Measurements from ENCODE around the gene OXGR1. TPM values are rescaled to one million over a fixed set of nuclear protein-coding genes. Genes with fewer than 3 reads are reported as not detected.
A peak's percentile ranks its signal among the peaks of the same experiment; 100 is the strongest.

The OXGR1 gene
- total RNA-seq, 1 donor from 2014 or later = not detected

DNA sequence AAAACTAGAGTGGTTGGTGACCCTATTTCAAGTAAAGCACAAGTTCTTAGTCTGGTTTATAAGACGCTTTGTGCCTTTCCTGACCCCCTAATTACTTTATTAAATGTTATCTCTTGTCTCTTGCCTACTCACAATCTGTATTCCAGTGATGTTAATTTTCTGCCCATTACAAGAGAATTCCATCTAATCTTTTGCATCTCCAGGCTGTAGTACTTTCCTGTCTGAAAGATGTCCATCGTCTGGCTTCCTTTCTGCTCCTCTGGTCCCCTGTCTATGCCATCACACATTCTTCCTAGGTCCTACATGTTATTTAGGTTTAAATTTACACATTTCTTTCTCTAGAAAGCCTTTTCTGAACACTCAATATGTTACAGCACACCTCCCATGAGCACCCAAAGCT, 25.9 kb upstream of the OXGR1 start:
- Histone ChIP-seq H3K36me3 (no peaks in the 10 kb centered on the region), H3K4me3 (no peak overlapping the region), H3K4me1 (peaks cover 5% of the 10 kb centered on the region), H3K9me3 (replicated peaks) (no peaks in the 10 kb centered on the region), H3K27me3 (ENCODE audit: low read depth) (peaks cover 24% of the 10 kb centered on the region), H3K27ac (replicated peaks) (no peak overlapping the region)
- no peak for DNase-seq
- TF ChIP-seq, protein P1, sequence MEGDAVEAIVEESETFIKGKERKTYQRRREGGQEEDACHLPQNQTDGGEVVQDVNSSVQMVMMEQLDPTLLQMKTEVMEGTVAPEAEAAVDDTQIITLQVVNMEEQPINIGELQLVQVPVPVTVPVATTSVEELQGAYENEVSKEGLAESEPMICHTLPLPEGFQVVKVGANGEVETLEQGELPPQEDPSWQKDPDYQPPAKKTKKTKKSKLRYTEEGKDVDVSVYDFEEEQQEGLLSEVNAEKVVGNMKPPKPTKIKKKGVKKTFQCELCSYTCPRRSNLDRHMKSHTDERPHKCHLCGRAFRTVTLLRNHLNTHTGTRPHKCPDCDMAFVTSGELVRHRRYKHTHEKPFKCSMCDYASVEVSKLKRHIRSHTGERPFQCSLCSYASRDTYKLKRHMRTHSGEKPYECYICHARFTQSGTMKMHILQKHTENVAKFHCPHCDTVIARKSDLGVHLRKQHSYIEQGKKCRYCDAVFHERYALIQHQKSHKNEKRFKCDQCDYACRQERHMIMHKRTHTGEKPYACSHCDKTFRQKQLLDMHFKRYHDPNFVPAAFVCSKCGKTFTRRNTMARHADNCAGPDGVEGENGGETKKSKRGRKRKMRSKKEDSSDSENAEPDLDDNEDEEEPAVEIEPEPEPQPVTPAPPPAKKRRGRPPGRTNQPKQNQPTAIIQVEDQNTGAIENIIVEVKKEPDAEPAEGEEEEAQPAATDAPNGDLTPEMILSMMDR (IDR thresholded peaks at IDR 0.05; ENCODE audit: borderline replicate concordance) = no peak
- intact Hi-C loops (cut with micrococcal nuclease) = no loop called here

DNA sequence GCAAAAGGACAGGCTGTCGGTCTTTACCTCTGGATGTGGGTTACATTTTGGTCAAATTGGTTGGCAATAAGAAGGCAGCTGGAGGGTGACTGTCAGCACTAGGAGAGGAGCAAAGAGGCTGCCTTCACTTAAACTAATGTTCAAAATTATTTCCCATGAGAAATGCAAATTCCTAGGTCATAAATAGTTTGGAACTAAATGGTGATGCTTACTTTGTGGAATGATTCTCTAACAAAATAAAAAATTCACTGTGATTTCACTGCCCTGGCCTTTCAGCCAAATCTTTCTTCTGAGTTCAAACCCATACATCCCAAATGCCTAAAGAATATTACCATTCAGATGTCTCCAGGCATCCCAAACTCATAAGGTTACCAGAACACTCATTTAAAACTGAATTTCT, 25.0 kb upstream of the OXGR1 start:
- Histone ChIP-seq H3K36me3 (no peaks in the 10 kb centered on the region), H3K9me3 (replicated peaks) (no peaks in the 10 kb centered on the region)
- intact Hi-C loops (cut with micrococcal nuclease) = loop anchor here (5.0 kb wide), 1 partner anchor 783 kb away; no protein-coding TSS in a partner anchor

DNA sequence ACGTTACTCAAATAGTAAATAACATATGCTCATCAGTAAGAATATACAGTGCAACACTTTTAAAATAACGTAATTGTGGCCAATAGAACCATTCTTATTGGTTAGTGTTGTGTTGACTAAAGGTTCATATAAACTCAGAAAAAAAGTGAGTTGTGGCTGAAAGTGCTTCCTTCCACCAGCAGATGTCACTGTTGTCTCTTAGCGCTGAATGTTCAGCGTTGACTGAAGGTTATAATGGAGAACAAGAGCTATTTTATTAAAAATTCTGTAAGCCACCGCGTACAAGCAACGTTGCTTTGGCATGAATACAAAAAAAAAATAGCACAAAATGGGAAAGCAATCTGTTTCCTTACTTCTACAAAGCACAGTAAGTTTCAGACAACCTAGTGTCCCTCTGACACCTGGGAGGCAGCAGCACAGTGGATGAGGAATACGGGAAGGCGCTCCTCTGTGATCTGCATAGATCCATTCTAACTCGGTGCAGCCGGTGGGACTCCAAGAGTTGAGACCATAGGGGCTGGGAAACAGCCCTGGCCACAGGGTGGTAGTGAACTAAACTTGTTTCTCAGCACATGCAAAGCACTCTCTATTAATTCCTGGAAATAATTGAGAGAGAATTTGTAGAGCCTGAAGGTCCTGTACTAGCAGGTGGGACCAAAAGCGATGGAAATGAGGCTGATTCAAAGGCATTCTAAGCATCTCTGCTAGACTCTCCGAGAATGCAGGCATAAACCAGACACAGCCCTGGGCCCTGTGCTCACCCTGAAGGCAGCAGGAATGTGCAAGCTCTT, 23.9 kb upstream of the OXGR1 start:
- H3K4me1 ChIP-seq = peaks cover 5% of the 10 kb centered on the region
- TF ChIP-seq, protein P1 (IDR thresholded peaks at IDR 0.05; ENCODE audit: borderline replicate concordance) = peak; percentile 95
- no peak for DNase-seq
- H3K36me3 ChIP-seq = no peaks in the 10 kb centered on the region
- no peaks in the 10 kb centered on the region for H3K9me3 ChIP-seq (replicated peaks)
- H3K27ac ChIP-seq (replicated peaks) = no peak overlapping the region
- H3K4me3 ChIP-seq = peak overlapping the region; percentile 15
- H3K27me3 ChIP-seq (ENCODE audit: low read depth) = peaks cover 24% of the 10 kb centered on the region
- intact Hi-C loops (cut with micrococcal nuclease) = loop anchor here (5.0 kb wide), 1 partner anchor 784 kb away; no protein-coding TSS in a partner anchor

More for the DNA sequence above, 25.0 kb upstream of the OXGR1 start:
- DNase-seq = no peak
- Histone ChIP-seq H3K27ac (replicated peaks) (no peak overlapping the region), H3K4me1 (peaks cover 5% of the 10 kb centered on the region), H3K4me3 (no peak overlapping the region), H3K27me3 (ENCODE audit: low read depth) (peaks cover 24% of the 10 kb centered on the region)
- TF ChIP-seq, protein P1 (IDR thresholded peaks at IDR 0.05; ENCODE audit: borderline replicate concordance) = no peak

DNA sequence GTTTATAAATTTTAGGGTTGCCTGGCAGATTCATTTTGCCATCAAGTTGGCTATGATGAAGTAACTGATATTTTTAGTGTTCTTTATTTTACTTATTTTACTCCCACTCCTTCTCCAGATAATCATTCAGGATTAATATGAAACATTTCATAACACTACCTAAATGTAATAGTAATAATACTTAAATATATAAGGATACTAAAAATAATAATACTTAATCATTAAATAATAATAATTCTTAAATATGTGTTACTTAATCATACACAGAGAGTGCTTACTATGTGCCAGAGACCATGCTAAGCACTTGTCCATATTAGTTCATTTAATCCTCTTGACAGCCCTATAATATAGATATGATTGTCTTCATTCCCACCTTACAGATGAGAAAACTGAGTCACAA, 23.0 kb upstream of the OXGR1 start:
- no peak overlapping the region for H3K27ac ChIP-seq (replicated peaks)
- no peaks in the 10 kb centered on the region for H3K36me3 ChIP-seq
- DNase-seq = no peak
- intact Hi-C loops (cut with micrococcal nuclease) = loop anchor here (5.0 kb wide), 1 partner anchor 785 kb away; no protein-coding TSS in a partner anchor
- peaks cover 24% of the 10 kb centered on the region for H3K27me3 ChIP-seq (ENCODE audit: low read depth)
- H3K4me3 ChIP-seq = no peak overlapping the region
- TF ChIP-seq, protein P1 (IDR thresholded peaks at IDR 0.05; ENCODE audit: borderline replicate concordance) = no peak
- H3K9me3 ChIP-seq (replicated peaks) = no peaks in the 10 kb centered on the region
- H3K4me1 ChIP-seq = peaks cover 5% of the 10 kb centered on the region

DNA sequence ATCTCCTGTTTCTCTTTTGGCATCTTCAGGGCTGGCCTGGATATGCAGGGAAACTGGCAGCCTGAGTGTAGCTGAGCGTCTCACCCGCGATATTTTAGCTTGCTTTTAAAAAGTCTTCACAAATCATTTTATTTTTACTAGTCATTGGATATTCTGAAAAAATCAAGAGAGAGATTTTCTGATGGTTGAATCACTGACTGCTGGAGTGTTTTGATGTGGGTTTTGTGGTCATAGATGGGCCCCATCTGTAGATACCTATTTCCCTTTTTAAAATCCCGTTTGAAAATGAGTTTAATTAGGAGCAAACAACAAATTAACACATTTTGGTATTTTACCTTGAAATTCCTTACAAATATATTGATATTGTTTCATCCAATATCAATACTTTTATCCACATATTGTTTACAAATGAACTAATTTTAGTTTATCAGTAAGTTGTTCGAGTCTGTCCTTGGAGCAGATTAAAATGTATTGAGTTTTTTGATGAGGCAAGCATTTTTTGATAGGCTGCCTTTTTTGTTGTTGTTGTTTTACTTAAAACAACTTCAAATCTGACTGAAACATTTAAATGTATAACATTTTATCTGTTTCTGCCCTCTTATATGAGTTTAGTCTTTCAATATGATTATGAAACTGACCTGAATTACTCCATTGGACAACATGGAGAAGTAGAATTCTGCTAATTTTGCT, 21.5 kb upstream of the OXGR1 start:
- H3K4me3 ChIP-seq = no peak overlapping the region
- TF ChIP-seq, protein P1 (IDR thresholded peaks at IDR 0.05; ENCODE audit: borderline replicate concordance) = no peak
- no peak for DNase-seq
- intact Hi-C loops (cut with micrococcal nuclease) = loop anchor here (5.0 kb wide), 1 partner anchor 786 kb away; no protein-coding TSS in a partner anchor
- no peaks in the 10 kb centered on the region for H3K9me3 ChIP-seq (replicated peaks)
- no peaks in the 10 kb centered on the region for H3K36me3 ChIP-seq
- H3K27ac ChIP-seq (replicated peaks) = no peak overlapping the region
- peaks cover 5% of the 10 kb centered on the region for H3K4me1 ChIP-seq
- peaks cover 10% of the 10 kb centered on the region for H3K27me3 ChIP-seq (ENCODE audit: low read depth)

Measured in left ventricle myocardium inferior (tissue), 1 donor.